Measurements from ENCODE around the gene FNIP1.

Gene FNIP1

GRCh38 chr5:131758520-131758900 is 38.3 kb downstream of the FNIP1 start:
- no peak overlapping the region for H3K4me3 ChIP-seq (ENCODE audit: control insufficient read depth, low read depth, low read length)

GRCh38 chr5:131757830-131758519 is 38.8 kb downstream of the FNIP1 start:
- DNase-seq (ENCODE audit: low read depth) = no peak
- no peak for TF ChIP-seq CTCF (IDR thresholded peaks at IDR 0.05; ENCODE audit: control insufficient read depth, insufficient read depth, low read depth, low read length, missing control alignments)
- no peak overlapping the region for H3K4me3 ChIP-seq (ENCODE audit: control insufficient read depth, low read depth, low read length)

More at GRCh38 chr5:131758520-131758900, 38.3 kb downstream of the FNIP1 start:
- no peak for TF ChIP-seq CTCF (IDR thresholded peaks at IDR 0.05; ENCODE audit: control insufficient read depth, insufficient read depth, low read depth, low read length, missing control alignments)
- DNase-seq (ENCODE audit: low read depth) = no peak

- TF ChIP-seq CTCF (IDR thresholded peaks at IDR 0.05; ENCODE audit: control insufficient read depth, insufficient read depth, low read depth, low read length, missing control alignments) = no peak
- H3K4me3 ChIP-seq (ENCODE audit: control insufficient read depth, low read depth, low read length) = no peak overlapping the region
- no peak for DNase-seq (ENCODE audit: low read depth)
These were observed 39.9 kb downstream of the FNIP1 start for GRCh38 chr5:131756942-131757341.

- no peak overlapping the region for H3K4me3 ChIP-seq (ENCODE audit: control insufficient read depth, low read depth, low read length)
- no peak for TF ChIP-seq CTCF (IDR thresholded peaks at IDR 0.05; ENCODE audit: control insufficient read depth, insufficient read depth, low read depth, low read length, missing control alignments)
- no peak for DNase-seq (ENCODE audit: low read depth)
These were observed 42.5 kb downstream of the FNIP1 start for GRCh38 chr5:131754363-131754762.

GRCh38 chr5:131751506-131751905 is 45.3 kb downstream of the FNIP1 start:
- no peak for DNase-seq (ENCODE audit: low read depth)
- no peak overlapping the region for H3K4me3 ChIP-seq (ENCODE audit: control insufficient read depth, low read depth, low read length)
- TF ChIP-seq CTCF (IDR thresholded peaks at IDR 0.05; ENCODE audit: control insufficient read depth, insufficient read depth, low read depth, low read length, missing control alignments) = no peak

- no peak overlapping the region for H3K4me3 ChIP-seq (ENCODE audit: control insufficient read depth, low read depth, low read length)
- DNase-seq (ENCODE audit: low read depth) = no peak
- TF ChIP-seq CTCF (IDR thresholded peaks at IDR 0.05; ENCODE audit: control insufficient read depth, insufficient read depth, low read depth, low read length, missing control alignments) = no peak
These were observed 46.9 kb downstream of the FNIP1 start for GRCh38 chr5:131749723-131750470.

Measured in AG09309 (cell line).